ENCODE results near the gene CCDC154.

CCDC154 gene

GRCh38 chr16:1454561-1454960 is 10.2 kb upstream of the CCDC154 start:
- no peak overlapping the region for H3K4me3 ChIP-seq (ENCODE audit: control insufficient read depth, low read depth, low read length)
- no peak for DNase-seq (ENCODE audit: low read depth)
- TF ChIP-seq CTCF (IDR thresholded peaks at IDR 0.05; ENCODE audit: control insufficient read depth, insufficient read depth, low read depth, low read length, missing control alignments), result no peak

- no peak for DNase-seq (ENCODE audit: low read depth)
- H3K4me3 ChIP-seq (ENCODE audit: control insufficient read depth, low read depth, low read length), result no peak overlapping the region
- TF ChIP-seq CTCF (IDR thresholded peaks at IDR 0.05; ENCODE audit: control insufficient read depth, insufficient read depth, low read depth, low read length, missing control alignments), result no peak
Measured at GRCh38 chr16:1453316-1453715, 9.0 kb upstream of the CCDC154 start.

- no peak overlapping the region for H3K4me3 ChIP-seq (ENCODE audit: control insufficient read depth, low read depth, low read length)
- DNase-seq (ENCODE audit: low read depth), result no peak
- TF ChIP-seq CTCF (IDR thresholded peaks at IDR 0.05; ENCODE audit: control insufficient read depth, insufficient read depth, low read depth, low read length, missing control alignments), result no peak
Measured at GRCh38 chr16:1452530-1452929, 8.2 kb upstream of the CCDC154 start.

GRCh38 chr16:1451702-1452392 is 7.5 kb upstream of the CCDC154 start:
- DNase-seq (ENCODE audit: low read depth), result no peak
- no peak overlapping the region for H3K4me3 ChIP-seq (ENCODE audit: control insufficient read depth, low read depth, low read length)
- no peak for TF ChIP-seq CTCF (IDR thresholded peaks at IDR 0.05; ENCODE audit: control insufficient read depth, insufficient read depth, low read depth, low read length, missing control alignments)

- no peak for TF ChIP-seq CTCF (IDR thresholded peaks at IDR 0.05; ENCODE audit: control insufficient read depth, insufficient read depth, low read depth, low read length, missing control alignments)
- DNase-seq (ENCODE audit: low read depth), result no peak
- H3K4me3 ChIP-seq (ENCODE audit: control insufficient read depth, low read depth, low read length), result no peak overlapping the region
Measured at GRCh38 chr16:1450841-1451240, 6.5 kb upstream of the CCDC154 start.

- H3K4me3 ChIP-seq (ENCODE audit: control insufficient read depth, low read depth, low read length), result no peak overlapping the region
- DNase-seq (ENCODE audit: low read depth), result no peak
- TF ChIP-seq CTCF (IDR thresholded peaks at IDR 0.05; ENCODE audit: control insufficient read depth, insufficient read depth, low read depth, low read length, missing control alignments), result no peak
Measured at GRCh38 chr16:1450218-1450617, 5.9 kb upstream of the CCDC154 start.
